ENCODE results near the gene ARPC1B. TPM values are rescaled to one million over a fixed set of nuclear protein-coding genes. Genes with fewer than 3 reads are reported as not detected.
"Not testable (repeated sequence)": the region's sequence is repeated elsewhere in the genome, so short reads cannot be mapped to it uniquely, and the experiment has no call there.

Gene ARPC1B
- total RNA-seq, 1 donor from 2014 or later = 175 TPM

DNA sequence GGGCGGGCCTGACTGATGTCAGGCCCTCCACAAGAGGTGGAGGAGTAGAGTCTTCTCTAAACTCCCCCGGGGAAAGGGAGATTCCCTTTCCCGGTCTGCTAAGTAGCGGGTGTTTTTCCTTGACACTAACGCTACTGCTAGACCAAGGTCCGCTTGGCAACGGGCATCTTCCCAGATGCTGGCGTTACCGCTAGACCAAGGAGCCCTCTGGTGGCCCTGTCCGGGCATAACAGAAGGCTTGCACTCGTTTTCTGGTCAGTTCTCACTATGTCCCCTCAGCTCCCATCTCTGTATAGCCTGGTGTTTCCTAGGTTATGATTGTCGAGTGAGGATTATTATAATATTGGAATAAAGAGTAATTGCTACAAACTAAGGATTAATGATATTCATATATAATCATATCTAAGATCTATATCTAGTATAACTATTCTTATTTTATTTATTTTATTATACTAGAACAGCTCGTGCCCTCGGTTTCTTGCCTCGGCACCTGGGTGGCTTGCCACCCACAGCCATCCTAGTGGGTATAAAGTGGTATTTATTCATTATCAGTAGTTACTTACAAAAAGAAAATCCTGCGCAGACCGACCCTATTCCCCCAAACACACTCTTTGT lies 41.1 kb downstream of the ARPC1B start:
- not testable (repeated sequence) for H3K4me1 ChIP-seq (ENCODE audit: insufficient read depth, low read length); H3K4me3 ChIP-seq (ENCODE audit: insufficient read depth, low read depth, low read length); H3K9me3 Mint-ChIP-seq (ENCODE audit: unreplicated experiment); H3K4me2 ChIP-seq (ENCODE audit: low read length); H3K27me3 ChIP-seq (ENCODE audit: insufficient read depth, low read length); H3K4me3 Mint-ChIP-seq (ENCODE audit: unreplicated experiment); H3K4me1 Mint-ChIP-seq (ENCODE audit: low read depth, unreplicated experiment); H3K27ac ChIP-seq (ENCODE audit: low read depth, low read length); H3K27ac Mint-ChIP-seq (ENCODE audit: unreplicated experiment); FAIRE-seq; H3K27me3 Mint-ChIP-seq (ENCODE audit: low read depth, unreplicated experiment); H3K9ac ChIP-seq (ENCODE audit: low read length); H2AFZ ChIP-seq (ENCODE audit: low read depth, low read length); H3K9me3 ChIP-seq (ENCODE audit: insufficient read depth, low read depth, low read length)
- peak; percentile 36 for DNase-seq (ENCODE audit: low read depth)
- Histone ChIP-seq H3K79me2 (ENCODE audit: insufficient read depth, low read length) (peaks cover 47% of the 10 kb centered on the region), H4K20me1 (ENCODE audit: insufficient read depth, low read length) (peaks cover 59% of the 10 kb centered on the region), H3K36me3 (ENCODE audit: insufficient read depth, low read length) (peaks cover 56% of the 10 kb centered on the region)
- H3K36me3 Mint-ChIP-seq (ENCODE audit: low read depth, unreplicated experiment) = peaks cover 15% of the 10 kb centered on the region
- TF ChIP-seq, protein P1, sequence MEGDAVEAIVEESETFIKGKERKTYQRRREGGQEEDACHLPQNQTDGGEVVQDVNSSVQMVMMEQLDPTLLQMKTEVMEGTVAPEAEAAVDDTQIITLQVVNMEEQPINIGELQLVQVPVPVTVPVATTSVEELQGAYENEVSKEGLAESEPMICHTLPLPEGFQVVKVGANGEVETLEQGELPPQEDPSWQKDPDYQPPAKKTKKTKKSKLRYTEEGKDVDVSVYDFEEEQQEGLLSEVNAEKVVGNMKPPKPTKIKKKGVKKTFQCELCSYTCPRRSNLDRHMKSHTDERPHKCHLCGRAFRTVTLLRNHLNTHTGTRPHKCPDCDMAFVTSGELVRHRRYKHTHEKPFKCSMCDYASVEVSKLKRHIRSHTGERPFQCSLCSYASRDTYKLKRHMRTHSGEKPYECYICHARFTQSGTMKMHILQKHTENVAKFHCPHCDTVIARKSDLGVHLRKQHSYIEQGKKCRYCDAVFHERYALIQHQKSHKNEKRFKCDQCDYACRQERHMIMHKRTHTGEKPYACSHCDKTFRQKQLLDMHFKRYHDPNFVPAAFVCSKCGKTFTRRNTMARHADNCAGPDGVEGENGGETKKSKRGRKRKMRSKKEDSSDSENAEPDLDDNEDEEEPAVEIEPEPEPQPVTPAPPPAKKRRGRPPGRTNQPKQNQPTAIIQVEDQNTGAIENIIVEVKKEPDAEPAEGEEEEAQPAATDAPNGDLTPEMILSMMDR (IDR thresholded peaks at IDR 0.05; ENCODE audit: insufficient read depth, low read depth, low read length) = peak; percentile 54

- Histone ChIP-seq H4K20me1 (ENCODE audit: insufficient read depth, low read length) (peaks cover 59% of the 10 kb centered on the region), H3K27ac (ENCODE audit: low read depth, low read length) (no peak overlapping the region), H3K4me3 (ENCODE audit: insufficient read depth, low read depth, low read length) (no peak overlapping the region), H3K9me3 (ENCODE audit: insufficient read depth, low read depth, low read length) (no peaks in the 10 kb centered on the region), H3K4me2 (ENCODE audit: low read length) (no peak overlapping the region), H3K27me3 (ENCODE audit: insufficient read depth, low read length) (no peaks in the 10 kb centered on the region), H3K79me2 (ENCODE audit: insufficient read depth, low read length) (peaks cover 31% of the 10 kb centered on the region), H2AFZ (ENCODE audit: low read depth, low read length) (no peak overlapping the region), H3K36me3 (ENCODE audit: insufficient read depth, low read length) (peaks cover 44% of the 10 kb centered on the region), H3K4me1 (ENCODE audit: insufficient read depth, low read length) (no peaks in the 10 kb centered on the region), H3K9ac (ENCODE audit: low read length) (no peak overlapping the region)
- no peak for DNase-seq (ENCODE audit: low read depth)
- FAIRE-seq = no peak
- H3K27ac Mint-ChIP-seq (ENCODE audit: unreplicated experiment) = no peak overlapping the region
- H3K9me3 Mint-ChIP-seq (ENCODE audit: unreplicated experiment) = no peaks in the 10 kb centered on the region
- peaks cover 4% of the 10 kb centered on the region for H3K4me1 Mint-ChIP-seq (ENCODE audit: low read depth, unreplicated experiment)
- no peaks in the 10 kb centered on the region for H3K27me3 Mint-ChIP-seq (ENCODE audit: low read depth, unreplicated experiment)
- TF ChIP-seq, protein P1 (IDR thresholded peaks at IDR 0.05; ENCODE audit: insufficient read depth, low read depth, low read length) = no peak
- TF ChIP-seq EZH2 (IDR thresholded peaks at IDR 0.05; ENCODE audit: insufficient read depth, low read length) = no peak
- H3K36me3 Mint-ChIP-seq (ENCODE audit: low read depth, unreplicated experiment) = peaks cover 18% of the 10 kb centered on the region
- H3K4me3 Mint-ChIP-seq (ENCODE audit: unreplicated experiment) = no peak overlapping the region
Observed at GRCh38 chr7:99418260-99418659, 43.7 kb downstream of the ARPC1B start.

DNA sequence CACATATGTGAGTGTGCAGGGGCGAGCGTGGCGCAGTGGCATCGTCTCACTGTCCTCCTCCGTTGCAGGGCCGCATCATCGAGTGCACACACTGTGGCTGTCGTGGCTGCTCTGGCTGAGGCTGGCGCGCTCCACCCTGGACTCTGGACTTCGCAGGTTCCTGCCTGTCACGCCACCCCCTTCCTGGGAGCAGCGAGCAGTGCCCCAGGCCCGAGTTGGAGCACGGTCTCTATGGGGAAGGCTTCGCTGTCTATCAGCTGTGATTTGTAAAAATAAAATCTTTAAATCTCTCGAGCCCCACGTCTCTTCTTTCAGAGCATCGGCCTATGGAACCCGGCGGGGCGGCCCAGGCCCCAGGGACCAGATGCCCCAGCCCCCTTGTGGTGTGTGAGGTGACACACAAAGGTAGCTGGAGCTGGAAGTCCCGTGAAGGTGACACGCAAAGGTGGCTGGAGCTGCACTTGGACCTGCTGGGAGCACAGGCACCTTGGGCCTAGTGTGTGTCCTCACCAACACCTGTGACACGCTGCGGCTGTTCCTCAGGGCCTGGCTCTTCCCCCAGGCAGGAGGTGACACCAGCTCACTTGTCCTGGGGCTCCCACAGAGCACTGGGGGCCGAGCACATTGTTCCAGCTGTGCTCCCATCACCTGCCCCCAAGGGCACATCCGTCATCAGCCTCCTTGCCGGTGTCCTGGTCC lies 44.9 kb downstream of the ARPC1B start:
- H3K79me2 ChIP-seq (ENCODE audit: insufficient read depth, low read length) = peaks cover 25% of the 10 kb centered on the region
- no peak overlapping the region for H3K4me3 Mint-ChIP-seq (ENCODE audit: unreplicated experiment)
- no peak for FAIRE-seq
- peaks cover 52% of the 10 kb centered on the region for H4K20me1 ChIP-seq (ENCODE audit: insufficient read depth, low read length)
- no peaks in the 10 kb centered on the region for H3K27me3 ChIP-seq (ENCODE audit: insufficient read depth, low read length)
- DNase-seq (ENCODE audit: low read depth) = no peak
- H3K27ac Mint-ChIP-seq (ENCODE audit: unreplicated experiment) = no peak overlapping the region
- H3K27ac ChIP-seq (ENCODE audit: low read depth, low read length) = no peak overlapping the region
- no peak overlapping the region for H3K4me2 ChIP-seq (ENCODE audit: low read length)
- peaks cover 26% of the 10 kb centered on the region for H3K36me3 Mint-ChIP-seq (ENCODE audit: low read depth, unreplicated experiment)
- no peaks in the 10 kb centered on the region for H3K4me1 ChIP-seq (ENCODE audit: insufficient read depth, low read length)
- no peaks in the 10 kb centered on the region for H3K27me3 Mint-ChIP-seq (ENCODE audit: low read depth, unreplicated experiment)
- no peak overlapping the region for H2AFZ ChIP-seq (ENCODE audit: low read depth, low read length)
- peaks cover 41% of the 10 kb centered on the region for H3K36me3 ChIP-seq (ENCODE audit: insufficient read depth, low read length)
- no peaks in the 10 kb centered on the region for H3K9me3 ChIP-seq (ENCODE audit: insufficient read depth, low read depth, low read length)
- H3K4me1 Mint-ChIP-seq (ENCODE audit: low read depth, unreplicated experiment) = peaks cover 4% of the 10 kb centered on the region
- no peak overlapping the region for H3K4me3 ChIP-seq (ENCODE audit: insufficient read depth, low read depth, low read length)
- no peaks in the 10 kb centered on the region for H3K9me3 Mint-ChIP-seq (ENCODE audit: unreplicated experiment)
- no peak overlapping the region for H3K9ac ChIP-seq (ENCODE audit: low read length)
- TF ChIP-seq, protein P1 (IDR thresholded peaks at IDR 0.05; ENCODE audit: insufficient read depth, low read depth, low read length) = no peak
- no peak for TF ChIP-seq EZH2 (IDR thresholded peaks at IDR 0.05; ENCODE audit: insufficient read depth, low read length)
